HPDE6-E6E7 (cell line): ENCODE results near the gene MOV10.

Experiments
- DNase-seq: peaks from one replicate; pipeline ENCODE4 v3.0.0; 2011; ENCODE audit warnings: missing footprints; ENCODE audit errors: extremely low spot score

Gene MOV10

DNA sequence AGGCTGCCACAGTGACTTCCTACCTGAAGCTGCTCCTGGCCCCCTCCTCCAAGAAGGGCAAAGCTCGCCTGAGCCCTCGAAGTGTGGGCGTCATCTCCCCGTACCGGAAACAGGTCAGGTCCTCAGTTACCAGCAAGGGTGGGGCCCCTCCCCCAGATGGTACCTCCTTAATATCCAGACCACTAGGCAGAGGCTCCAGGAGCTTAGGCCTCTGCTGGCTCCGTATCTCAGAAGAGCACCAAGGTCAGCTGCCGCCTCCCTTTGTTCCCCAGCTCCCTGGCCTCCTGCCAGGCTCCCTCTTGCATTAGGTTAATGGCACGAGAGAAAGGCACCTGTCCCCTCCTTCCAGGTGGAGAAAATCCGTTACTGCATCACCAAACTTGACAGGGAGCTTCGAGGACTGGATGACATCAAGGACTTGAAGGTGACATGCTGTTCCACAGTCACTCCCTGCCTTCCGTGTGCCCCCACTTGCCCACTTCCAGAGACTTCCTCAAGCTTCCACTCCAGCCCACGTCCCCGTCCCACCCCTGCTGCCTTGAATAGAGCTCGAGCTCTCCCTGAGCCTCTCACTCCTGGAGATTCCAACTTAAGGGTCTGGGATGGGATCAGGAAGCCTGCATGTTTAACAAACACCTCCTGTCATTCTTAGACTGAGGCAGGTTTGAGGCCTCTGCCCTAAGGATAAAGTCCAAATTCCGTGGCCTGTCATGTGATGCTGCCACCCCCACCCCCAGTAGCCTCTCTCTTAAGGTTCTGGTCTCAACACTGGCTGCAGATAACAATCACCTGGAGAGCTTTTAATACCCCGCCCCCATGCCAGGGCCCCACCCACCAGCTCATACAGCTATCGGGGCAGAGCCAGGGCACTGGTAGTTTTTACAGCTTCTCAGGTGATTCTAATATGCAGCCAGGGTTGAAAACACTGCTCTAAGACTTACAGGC is 24.2 kb downstream of the MOV10 start:
- DNase-seq = no peak

GRCh38 chr1:112699425-112700144 is 25.1 kb downstream of the MOV10 start:
- no peak for DNase-seq

- DNase-seq = peak; percentile 71
Observed at GRCh38 chr1:112700290-112701226, 26.1 kb downstream of the MOV10 start.

GRCh38 chr1:112701227-112702066 is 27.0 kb downstream of the MOV10 start:
- DNase-seq = no peak

GRCh38 chr1:112702067-112702395 is 27.6 kb downstream of the MOV10 start:
- DNase-seq = no peak

GRCh38 chr1:112702420-112703261 is 28.2 kb downstream of the MOV10 start:
- DNase-seq = no peak

DNA sequence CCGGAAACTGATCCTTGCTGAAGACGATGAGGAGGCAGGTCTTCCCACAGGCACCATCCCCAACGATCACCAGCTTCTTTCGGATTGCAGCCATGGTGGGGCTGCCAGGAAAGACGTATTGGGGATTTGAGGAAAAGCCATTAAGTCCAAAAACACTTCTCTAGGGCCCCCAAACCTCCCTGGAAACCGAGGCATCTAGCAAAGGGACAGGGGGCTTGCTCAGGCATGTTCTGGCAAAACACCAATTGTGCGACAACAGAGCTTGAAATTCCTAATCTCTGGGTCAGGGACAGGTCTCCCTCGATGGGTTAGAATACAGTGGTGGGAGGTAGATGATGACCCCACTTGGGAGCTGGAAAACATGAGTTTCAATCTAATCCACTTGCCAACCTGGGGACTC is 29.2 kb downstream of the MOV10 start:
- DNase-seq = no peak

DNA sequence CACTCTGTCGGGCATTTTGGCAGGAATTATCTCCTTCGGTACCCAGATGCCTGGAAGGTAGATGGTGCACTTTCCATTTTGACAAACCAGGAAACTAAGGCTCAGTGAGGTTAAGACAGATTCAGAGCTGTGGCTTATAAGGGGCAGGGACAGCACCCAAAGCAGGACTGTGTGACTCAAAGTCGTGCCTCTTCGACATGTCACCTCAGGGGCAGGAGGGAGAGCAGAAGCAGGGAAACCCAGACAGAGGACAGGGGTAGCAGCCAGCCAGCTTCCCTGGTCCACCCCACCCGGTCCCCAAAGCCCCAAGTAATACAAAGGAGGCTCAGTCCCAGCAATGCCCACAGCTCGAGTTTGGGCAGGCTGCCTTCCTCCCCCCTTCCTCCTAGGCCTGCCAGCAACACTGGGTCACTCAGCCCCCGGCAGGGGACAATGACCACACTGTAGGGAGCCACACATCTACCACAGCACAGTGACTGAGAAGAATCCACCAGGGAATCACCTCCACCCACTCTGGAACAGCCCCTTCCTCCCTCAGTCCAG is 30.0 kb downstream of the MOV10 start:
- no peak for DNase-seq

- DNase-seq = peak; percentile 91
Observed at GRCh38 chr1:112704934-112705627, 30.6 kb downstream of the MOV10 start.

GRCh38 chr1:112706505-112707220 is 32.2 kb downstream of the MOV10 start, which contains the start of gene RHOC:
TSS of gene RHOC (minus strand) at chr1:112707127. CDS start at chr1:112703799, 3,328 bp downstream.
- DNase-seq = no peak

DNA sequence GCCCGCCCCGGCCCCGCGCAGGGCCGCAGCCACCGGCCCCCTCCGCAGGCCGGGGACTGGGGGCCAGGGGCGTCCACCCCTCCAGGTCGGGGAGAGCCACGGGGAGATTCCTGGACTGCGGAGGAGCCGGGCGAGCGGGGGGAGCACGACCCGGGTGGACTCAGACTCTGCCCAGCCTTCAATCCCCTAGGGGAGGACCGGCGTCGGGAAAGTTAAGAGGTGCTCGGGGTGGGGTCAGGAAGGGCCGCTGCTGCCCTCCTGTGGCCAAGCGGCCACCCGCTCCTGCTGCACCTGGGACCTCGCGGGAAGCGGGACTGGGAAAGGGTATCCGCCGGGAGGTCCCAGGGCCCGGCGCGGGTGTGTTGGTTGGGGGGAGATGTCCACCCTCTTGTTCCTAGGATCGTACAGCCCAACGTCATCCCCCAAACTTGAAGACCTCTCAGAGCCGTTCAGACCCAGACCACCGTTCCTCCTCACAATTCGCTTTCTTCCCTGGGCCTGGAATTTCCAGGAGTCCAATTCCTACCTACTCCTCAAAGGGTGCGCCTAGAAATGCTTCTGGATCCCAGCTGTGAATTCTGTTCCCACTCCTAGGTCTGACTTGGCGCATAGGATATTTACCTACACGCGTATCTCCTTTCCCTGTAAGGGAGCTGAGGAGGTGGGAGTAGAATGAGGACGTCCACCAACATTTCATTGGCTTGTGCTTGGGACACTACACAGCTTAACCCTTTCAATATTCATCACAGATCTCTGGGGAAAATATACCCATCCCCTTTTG is 33.0 kb downstream of the MOV10 start:
- DNase-seq = peak; percentile 78

- DNase-seq = no peak
Observed at GRCh38 chr1:112708002-112708448, 33.6 kb downstream of the MOV10 start.

DNA sequence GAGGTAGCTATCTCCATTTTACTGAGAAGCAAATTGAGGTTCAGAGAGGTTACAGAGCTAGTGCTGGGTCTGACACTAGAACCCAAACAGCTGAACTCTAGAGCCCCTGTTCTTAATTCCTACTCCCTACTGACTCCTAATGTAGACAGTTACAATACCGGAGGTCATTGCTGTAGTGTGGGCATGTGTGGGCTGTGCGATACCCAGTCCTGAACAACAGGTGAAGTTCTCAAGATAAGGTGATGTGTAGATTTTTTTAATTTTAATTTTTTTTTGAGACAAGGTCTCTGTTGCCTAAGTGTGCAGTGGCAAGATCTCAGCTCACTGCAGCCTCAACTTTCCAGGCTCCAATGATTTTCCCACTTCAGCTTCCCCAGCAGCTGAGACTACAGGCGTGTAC is 34.0 kb downstream of the MOV10 start:
- no peak for DNase-seq

- DNase-seq = no peak
Observed at GRCh38 chr1:112710159-112710558, 35.7 kb downstream of the MOV10 start.

DNA sequence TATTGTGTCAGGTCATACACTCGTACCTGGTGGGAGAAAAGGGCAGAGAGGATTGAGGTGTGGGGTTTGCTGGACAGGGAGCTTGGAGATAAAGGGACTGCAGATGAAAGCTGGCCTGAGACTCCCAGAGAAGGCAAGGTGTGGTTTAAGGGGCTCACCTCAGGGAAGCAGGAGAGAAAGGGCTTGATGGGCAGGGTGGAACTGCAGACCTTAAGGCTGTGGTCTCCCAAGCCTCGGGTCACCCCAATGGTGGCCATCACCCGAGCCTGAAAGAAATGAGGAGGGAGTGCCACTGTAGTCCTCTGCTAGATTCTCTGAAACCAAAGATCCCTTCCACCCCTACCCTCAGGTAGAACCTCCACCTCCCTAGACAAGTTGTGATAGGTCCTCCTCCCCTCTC is 36.1 kb downstream of the MOV10 start:
- DNase-seq = no peak

DNA sequence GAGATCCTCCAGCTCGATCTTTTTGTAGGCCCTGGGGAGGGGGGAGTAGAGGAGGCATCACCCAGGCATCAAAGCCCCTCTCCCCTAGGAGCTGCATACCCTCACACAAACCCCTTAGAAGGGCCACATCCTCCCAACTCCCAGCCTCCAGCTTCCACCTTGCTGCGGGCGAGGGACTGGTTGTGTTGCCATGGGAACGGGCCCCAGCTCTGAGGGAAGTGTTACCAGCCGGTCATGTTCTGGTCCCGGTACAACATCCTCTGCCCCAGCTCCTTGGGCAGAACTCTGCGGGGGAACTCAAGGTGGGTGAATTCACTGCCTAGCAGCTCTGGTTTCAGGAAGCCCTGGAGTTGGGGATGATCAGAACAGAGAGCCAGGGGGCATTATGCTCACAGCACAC is 36.6 kb downstream of the MOV10 start:
- no peak for DNase-seq

DNA sequence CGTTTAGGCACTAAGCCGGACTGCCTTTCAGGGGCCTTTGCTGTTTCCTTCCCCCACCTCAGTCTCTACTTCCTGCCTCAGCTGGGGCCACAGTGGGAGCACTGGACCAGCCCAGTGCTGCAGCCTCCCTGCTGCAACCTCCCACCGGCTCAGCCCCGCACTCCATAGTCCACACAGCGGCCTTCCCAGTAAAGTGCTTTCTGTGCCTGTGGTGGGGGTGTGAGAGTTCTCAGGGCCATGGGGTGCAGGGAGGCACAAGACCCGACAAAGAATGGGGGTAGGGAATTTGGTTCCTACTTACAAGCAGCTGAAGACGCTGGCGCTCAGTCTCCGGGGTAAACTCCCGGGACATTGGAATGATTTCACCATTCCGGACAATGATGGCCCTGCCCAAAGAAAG is 37.2 kb downstream of the MOV10 start:
- DNase-seq = no peak

DNA sequence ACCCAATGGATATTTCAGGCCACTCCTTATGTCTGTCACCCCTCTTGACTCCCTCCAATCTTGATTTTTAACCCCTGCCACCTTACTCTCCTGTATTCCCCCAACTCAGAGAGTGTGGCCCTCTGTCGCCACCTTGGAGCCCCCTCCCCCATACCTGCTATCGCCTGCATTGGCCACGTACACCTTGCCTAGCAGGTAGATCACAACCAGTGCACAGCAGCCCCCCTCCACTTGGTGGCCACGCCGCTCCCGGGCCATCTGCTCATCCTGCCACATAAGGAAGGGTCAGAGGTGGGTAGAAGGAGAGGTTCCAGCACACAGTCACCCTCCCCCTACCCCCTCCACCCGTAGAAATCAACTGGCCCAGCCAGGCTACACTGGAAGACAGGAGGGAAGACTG is 37.7 kb downstream of the MOV10 start:
- DNase-seq = no peak
